ENCODE measurements around the gene TMEM98.

DNA sequence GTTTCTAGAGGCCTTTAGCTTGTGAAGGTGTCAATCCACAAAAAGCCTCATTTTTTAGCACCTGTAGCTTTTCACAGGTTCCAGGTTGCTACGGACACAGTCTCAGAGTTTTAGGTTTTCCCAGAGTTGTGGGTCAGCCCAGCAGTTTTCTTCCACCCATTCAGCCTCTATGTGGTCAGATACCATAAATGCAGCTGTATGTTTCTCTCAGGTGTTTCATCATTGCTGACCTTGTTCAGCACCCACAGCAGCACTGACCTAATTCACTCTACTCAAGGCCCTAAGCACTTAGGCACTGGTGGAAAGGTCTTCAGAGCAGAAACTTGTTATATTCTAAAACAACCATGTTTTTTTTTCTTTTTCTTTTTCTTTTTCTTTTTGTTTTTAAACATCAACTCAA lies 48.7 kb downstream of the TMEM98 start:
- TF ChIP-seq, protein P1, sequence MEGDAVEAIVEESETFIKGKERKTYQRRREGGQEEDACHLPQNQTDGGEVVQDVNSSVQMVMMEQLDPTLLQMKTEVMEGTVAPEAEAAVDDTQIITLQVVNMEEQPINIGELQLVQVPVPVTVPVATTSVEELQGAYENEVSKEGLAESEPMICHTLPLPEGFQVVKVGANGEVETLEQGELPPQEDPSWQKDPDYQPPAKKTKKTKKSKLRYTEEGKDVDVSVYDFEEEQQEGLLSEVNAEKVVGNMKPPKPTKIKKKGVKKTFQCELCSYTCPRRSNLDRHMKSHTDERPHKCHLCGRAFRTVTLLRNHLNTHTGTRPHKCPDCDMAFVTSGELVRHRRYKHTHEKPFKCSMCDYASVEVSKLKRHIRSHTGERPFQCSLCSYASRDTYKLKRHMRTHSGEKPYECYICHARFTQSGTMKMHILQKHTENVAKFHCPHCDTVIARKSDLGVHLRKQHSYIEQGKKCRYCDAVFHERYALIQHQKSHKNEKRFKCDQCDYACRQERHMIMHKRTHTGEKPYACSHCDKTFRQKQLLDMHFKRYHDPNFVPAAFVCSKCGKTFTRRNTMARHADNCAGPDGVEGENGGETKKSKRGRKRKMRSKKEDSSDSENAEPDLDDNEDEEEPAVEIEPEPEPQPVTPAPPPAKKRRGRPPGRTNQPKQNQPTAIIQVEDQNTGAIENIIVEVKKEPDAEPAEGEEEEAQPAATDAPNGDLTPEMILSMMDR (conservative IDR thresholded peaks at IDR 0.05; ENCODE audit: low read depth, low read length), result no peak
- no peak for TF ChIP-seq EZH2 (IDR thresholded peaks at IDR 0.05; ENCODE audit: borderline replicate concordance, low read depth, low read length, poor library complexity, severe bottlenecking)
